ENCODE data around the gene CLDN20. TPM values are rescaled to one million over a fixed set of nuclear protein-coding genes. Genes with fewer than 3 reads are reported as not detected.

CLDN20 gene
- total and polyA plus RNA-seq, 8 donors, result 0.07 TPM; not detected in 7

- no peak for DNase-seq
- intact Hi-C loops (cut with DNase I), result no loop called here
- H3K4me3 ChIP-seq, result no peak overlapping the region
- no peaks in the 10 kb centered on the region for H3K4me1 ChIP-seq
- ATAC-seq, result peak in 3 of 4 donors; percentile 68 to 73 (median 72)
- H3K9me3 ChIP-seq, result no peaks in the 10 kb centered on the region
- H3K36me3 ChIP-seq, result peaks cover 0 to 5% (median 0%) of the 10 kb centered on the region in 3 donors
- 82 to 84% methylated on average over 30 of the region's 30 CpGs for WGBS, 2 donors
- H3K27me3 ChIP-seq, result no peaks in the 10 kb centered on the region
- H3K27ac ChIP-seq, result no peak overlapping the region
- TF ChIP-seq CTCF (IDR thresholded peaks at IDR 0.05), result peak in 2 of 4 donors; percentile 22 to 26
- no peak for FAIRE-seq
Measured at GRCh38 chr6:155248008-155249001, 15.5 kb upstream of the CLDN20 start.

GRCh38 chr6:155250701-155251381 lies 13.0 kb upstream of the CLDN20 start:
- intact Hi-C loops (cut with DNase I), result no loop called here
- 88% methylated on average over 10 of the region's 10 CpGs for WGBS, 2 donors
- Histone ChIP-seq H3K27ac (no peak overlapping the region), H3K4me3 (no peak overlapping the region), H3K4me1 (no peaks in the 10 kb centered on the region), H3K9me3 (no peaks in the 10 kb centered on the region), H3K27me3 (no peaks in the 10 kb centered on the region), H3K36me3 (peaks cover 0 to 5% (median 0%) of the 10 kb centered on the region in 3 donors)
- DNase-seq (no peak), ATAC-seq (no peak), FAIRE-seq (no peak)
- TF ChIP-seq CTCF (IDR thresholded peaks at IDR 0.05), result no peak

- DNase-seq (no peak), FAIRE-seq (no peak), ATAC-seq (no peak)
- TF ChIP-seq CTCF (IDR thresholded peaks at IDR 0.05), result no peak
- Histone ChIP-seq H3K4me3 (no peak overlapping the region), H3K36me3 (peaks cover 0 to 21% (median 0%) of the 10 kb centered on the region in 3 donors), H3K27me3 (no peaks in the 10 kb centered on the region), H3K4me1 (no peaks in the 10 kb centered on the region), H3K27ac (no peak overlapping the region), H3K9me3 (no peaks in the 10 kb centered on the region)
- intact Hi-C loops (cut with DNase I), result no loop called here
- 92 to 94% methylated on average over 8 of the region's 8 CpGs for WGBS, 2 donors
Measured at GRCh38 chr6:155252581-155252980, 11.2 kb upstream of the CLDN20 start.

GRCh38 chr6:155253337-155253736 lies 10.5 kb upstream of the CLDN20 start:
- no peaks in the 10 kb centered on the region for H3K4me1 ChIP-seq
- 25 to 31% methylated on average over 1 of the region's 1 CpG for WGBS, 2 donors
- DNase-seq (no peak), ATAC-seq (peak in 2 of 4 donors; percentile 73 to 80), FAIRE-seq (no peak)
- intact Hi-C loops (cut with DNase I), result no loop called here
- H3K27ac ChIP-seq, result no peak overlapping the region
- H3K27me3 ChIP-seq, result no peaks in the 10 kb centered on the region
- peaks cover 0 to 28% (median 4%) of the 10 kb centered on the region in 3 donors for H3K36me3 ChIP-seq
- no peaks in the 10 kb centered on the region for H3K9me3 ChIP-seq
- H3K4me3 ChIP-seq, result no peak overlapping the region
- no peak for TF ChIP-seq CTCF (IDR thresholded peaks at IDR 0.05)
